Stomach smooth muscle (tissue), 2 donors: ENCODE results near the gene SLC35B1.
"Not testable (repeated sequence)": the region's sequence is repeated elsewhere in the genome, so short reads cannot be mapped to it uniquely, and the experiment has no call there.

Experiments used
- H3K27ac ChIP-seq: one replicate; pipeline ENCODE4 v1.7.0; 2013; ENCODE audit warnings: mild to moderate bottlenecking, low read length, inconsistent platforms
- H3K27me3 ChIP-seq, 2 donors: one replicate each; pipeline ENCODE4 v1.7.0; 2013; ENCODE audit warnings: low read length in 2 of 2; ENCODE audit not compliant: insufficient read depth in 2 of 2, control insufficient read depth in 1 of 2
- H3K36me3 ChIP-seq, 2 donors: one replicate each; pipeline ENCODE4 v1.7.0; 2013; ENCODE audit warnings: low read length in 2 of 2; ENCODE audit not compliant: control insufficient read depth in 2 of 2, insufficient read depth in 2 of 2
- H3K4me1 ChIP-seq: one replicate; pipeline ENCODE4 v1.7.0; 2013; ENCODE audit warnings: low read length; ENCODE audit not compliant: control insufficient read depth, insufficient read depth
- H3K4me3 ChIP-seq, 2 donors: one replicate each; pipeline ENCODE4 v1.7.0; 2013; ENCODE audit warnings: low read length in 2 of 2
- H3K9ac ChIP-seq, 2 donors: one replicate each; pipeline ENCODE4 v1.7.0; 2013; ENCODE audit warnings: low read length in 2 of 2, mild to moderate bottlenecking in 1 of 2
- H3K9me3 ChIP-seq, 2 donors: one replicate each; pipeline ENCODE4 v1.7.0; 2013; ENCODE audit warnings: low read length in 2 of 2; ENCODE audit not compliant: control insufficient read depth in 2 of 2
- donor health status: healthy.
- donor health status: Pancreatic carcinoma.

Gene SLC35B1

GRCh38 chr17:49731435-49731831, 23.7 kb upstream of the SLC35B1 start:
- Histone ChIP-seq H3K27me3 (no peaks in the 10 kb centered on the region), H3K4me3 (no peak overlapping the region), H3K27ac (peak overlapping the region; percentile 93), H3K36me3 (peaks cover 0 to 5% of the 10 kb centered on the region in 2 donors), H3K9me3 (no peaks in the 10 kb centered on the region), H3K4me1 (peaks cover 45% of the 10 kb centered on the region), H3K9ac (peak overlapping the region in 1 of 2 donors; percentile 13)

DNA sequence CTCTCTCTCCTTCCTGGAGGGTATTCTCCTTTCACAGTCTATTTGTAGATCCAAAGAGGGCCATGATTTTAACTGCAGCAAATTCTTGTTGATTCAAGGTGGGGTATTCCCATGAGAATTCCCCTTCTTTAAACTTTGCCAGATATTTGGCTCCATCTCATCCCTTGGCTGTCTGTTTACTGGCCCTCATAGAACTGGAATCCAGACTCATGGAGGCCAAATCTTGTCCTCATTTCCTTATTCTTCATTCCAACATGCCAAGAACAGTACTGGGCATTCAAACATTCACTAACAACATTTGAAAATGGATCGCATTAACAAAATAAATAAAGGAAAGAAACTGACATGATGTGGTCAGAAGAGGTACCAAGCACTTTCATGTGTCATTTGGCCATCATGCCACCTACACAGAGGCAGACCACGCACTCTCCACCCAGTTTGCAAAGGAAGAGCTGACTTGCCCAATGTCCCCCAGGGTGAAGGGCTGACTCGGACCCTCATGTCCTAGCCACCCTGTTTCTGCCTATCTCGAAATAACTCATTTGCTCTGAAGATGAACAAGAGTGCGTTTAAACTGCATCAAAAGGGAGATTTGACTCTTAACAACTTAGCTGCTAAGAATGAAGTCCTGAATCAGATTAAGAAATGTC, 23.1 kb upstream of the SLC35B1 start:
- Histone ChIP-seq H3K27ac (peak overlapping the region; percentile 93), H3K36me3 (peaks cover 0 to 5% of the 10 kb centered on the region in 2 donors), H3K4me1 (peaks cover 44% of the 10 kb centered on the region), H3K27me3 (no peaks in the 10 kb centered on the region), H3K4me3 (peak overlapping the region; percentile 36 to 44), H3K9me3 (no peaks in the 10 kb centered on the region), H3K9ac (peak overlapping the region; percentile 13 to 55)

- no peaks in the 10 kb centered on the region for H3K9me3 ChIP-seq
- peak overlapping the region; percentile 93 for H3K27ac ChIP-seq
- no peaks in the 10 kb centered on the region for H3K27me3 ChIP-seq
- H3K4me3 ChIP-seq: peak overlapping the region; percentile 36 to 44
- H3K4me1 ChIP-seq: peaks cover 47% of the 10 kb centered on the region
- H3K9ac ChIP-seq: peak overlapping the region; percentile 23 to 55
- peaks cover 0 to 7% of the 10 kb centered on the region in 2 donors for H3K36me3 ChIP-seq
Measured at GRCh38 chr17:49730078-49730784, 22.5 kb upstream of the SLC35B1 start.

DNA sequence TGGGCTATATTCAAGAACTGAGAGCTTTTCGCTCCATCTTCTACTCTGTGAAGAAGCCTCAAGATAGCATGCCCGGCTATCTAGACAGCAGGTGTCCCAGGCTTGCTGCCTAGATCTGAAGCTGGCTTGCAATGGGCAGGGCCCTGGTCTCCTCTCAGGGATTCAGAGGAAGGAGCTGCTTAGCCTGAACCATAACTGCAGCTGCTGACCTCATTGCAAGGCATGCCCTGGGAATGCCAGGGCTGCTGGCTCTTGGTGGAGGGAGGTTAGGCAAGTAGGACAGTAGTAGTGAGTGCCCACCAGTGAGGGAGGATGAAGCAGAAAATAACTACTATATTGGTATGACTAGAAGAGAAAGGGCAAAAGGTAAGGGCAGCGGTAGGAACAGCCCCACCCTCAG, 21.3 kb upstream of the SLC35B1 start:
- Histone ChIP-seq H3K27ac (peak overlapping the region; percentile 93), H3K36me3 (peaks cover 0 to 7% of the 10 kb centered on the region in 2 donors), H3K4me3 (peak overlapping the region in 1 of 2 donors; percentile 8), H3K9ac (no peak overlapping the region), H3K4me1 (peaks cover 59% of the 10 kb centered on the region), H3K9me3 (no peaks in the 10 kb centered on the region), H3K27me3 (no peaks in the 10 kb centered on the region)

- Histone ChIP-seq H3K9me3 (no peaks in the 10 kb centered on the region), H3K27ac (peak overlapping the region; percentile 93), H3K4me1 (peaks cover 65% of the 10 kb centered on the region), H3K4me3 (no peak overlapping the region), H3K9ac (no peak overlapping the region), H3K36me3 (peaks cover 0 to 7% of the 10 kb centered on the region in 2 donors), H3K27me3 (no peaks in the 10 kb centered on the region)
Measured at GRCh38 chr17:49728425-49728824, 20.7 kb upstream of the SLC35B1 start.

DNA sequence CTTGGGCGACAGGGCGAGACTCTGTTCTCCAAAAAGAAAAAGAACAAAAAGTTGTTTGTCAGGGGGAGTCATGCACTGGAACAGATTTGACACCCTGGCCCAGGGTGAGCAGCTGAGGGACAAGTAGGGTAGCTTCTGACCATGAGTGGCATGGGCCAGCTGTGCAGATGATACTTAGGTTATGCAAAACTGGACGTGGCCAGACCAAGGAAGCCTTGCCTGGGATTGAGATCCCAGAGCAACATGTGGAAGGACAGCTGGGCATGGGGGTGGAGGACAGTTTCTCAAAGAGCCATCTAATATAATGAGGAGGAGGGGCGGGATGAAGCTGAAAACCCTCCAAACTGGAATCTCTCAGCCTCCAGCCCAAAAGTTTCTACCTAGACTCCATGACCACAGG, 19.6 kb upstream of the SLC35B1 start:
- Histone ChIP-seq H3K9ac (no peak overlapping the region), H3K36me3 (peaks cover 0 to 6% of the 10 kb centered on the region in 2 donors), H3K4me1 (peaks cover 74% of the 10 kb centered on the region), H3K27me3 (no peaks in the 10 kb centered on the region), H3K9me3 (no peaks in the 10 kb centered on the region), H3K27ac (peak overlapping the region; percentile 55), H3K4me3 (no peak overlapping the region)

- H3K27me3 ChIP-seq: no peaks in the 10 kb centered on the region
- peaks cover 73% of the 10 kb centered on the region for H3K4me1 ChIP-seq
- H3K9ac ChIP-seq: no peak overlapping the region
- peak overlapping the region; percentile 90 for H3K27ac ChIP-seq
- H3K4me3 ChIP-seq: no peak overlapping the region
- no peaks in the 10 kb centered on the region for H3K9me3 ChIP-seq
- H3K36me3 ChIP-seq: peaks cover 7 to 12% of the 10 kb centered on the region in 2 donors
Measured at GRCh38 chr17:49725452-49726130, 17.8 kb upstream of the SLC35B1 start.

GRCh38 chr17:49724552-49724951, 16.8 kb upstream of the SLC35B1 start:
- peaks cover 62% of the 10 kb centered on the region for H3K4me1 ChIP-seq
- H3K27ac ChIP-seq: peak overlapping the region; percentile 90
- not testable (repeated sequence) for H3K9ac ChIP-seq, H3K27me3 ChIP-seq, H3K9me3 ChIP-seq
- H3K4me3 ChIP-seq: peak overlapping the region in 1 of 2 donors; percentile 8
- peaks cover 13 to 19% of the 10 kb centered on the region in 2 donors for H3K36me3 ChIP-seq

DNA sequence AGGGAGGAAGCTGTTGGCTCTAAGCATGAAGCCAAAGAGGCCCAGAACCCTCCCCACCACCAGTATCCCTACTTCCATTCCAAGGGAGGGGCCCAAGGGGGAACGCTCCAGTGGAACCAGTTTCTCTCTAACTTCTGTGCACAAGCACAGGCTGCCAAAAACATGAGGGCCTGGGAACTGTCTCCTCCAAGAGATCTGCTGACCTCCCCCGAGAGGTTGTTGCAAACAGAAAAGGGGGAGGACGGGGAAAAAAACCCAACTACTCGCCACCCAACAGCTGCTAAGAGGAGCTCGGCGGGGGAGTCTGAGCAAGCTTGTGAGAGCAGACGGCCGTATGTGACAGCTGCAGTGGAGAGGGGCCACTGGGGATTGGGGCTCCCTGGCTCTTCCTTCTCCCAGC, 15.7 kb upstream of the SLC35B1 start:
- Histone ChIP-seq H3K9me3 (no peaks in the 10 kb centered on the region), H3K27ac (peak overlapping the region; percentile 90), H3K36me3 (peaks cover 17 to 24% of the 10 kb centered on the region in 2 donors), H3K4me1 (peaks cover 51% of the 10 kb centered on the region), H3K9ac (peak overlapping the region; percentile 16 to 58), H3K27me3 (no peaks in the 10 kb centered on the region), H3K4me3 (peak overlapping the region; percentile 25 to 35)

GRCh38 chr17:49722066-49722465, 14.3 kb upstream of the SLC35B1 start:
- no peak overlapping the region for H3K9ac ChIP-seq
- H3K9me3 ChIP-seq: no peaks in the 10 kb centered on the region
- peaks cover 27 to 32% of the 10 kb centered on the region in 2 donors for H3K36me3 ChIP-seq
- H3K27ac ChIP-seq: peak overlapping the region; percentile 90
- no peaks in the 10 kb centered on the region for H3K27me3 ChIP-seq
- no peak overlapping the region for H3K4me3 ChIP-seq
- H3K4me1 ChIP-seq: peaks cover 45% of the 10 kb centered on the region
